NB4 (cell line): ENCODE results near the gene TMEM125.

ENCODE experiments used
- DNase-seq: peaks from one replicate; pipeline ENCODE4 v3.0.0; 2010; ENCODE audit warnings: low read depth
- H3K4me3 ChIP-seq: one replicate; pipeline ENCODE4 v1.5.1; 2011; ENCODE audit warnings: mild to moderate bottlenecking, low read depth, low read length, moderate library complexity
- CTCF ChIP-seq: IDR thresholded peaks from one replicate; pipeline ENCODE4 v1.5.1; 2012; ENCODE audit warnings: low read depth, low read length
- MAX ChIP-seq: IDR thresholded peaks from 2 replicates; pipeline ENCODE4 v1.6.1; 2011; ENCODE audit warnings: low read depth, low read length
- MYC ChIP-seq: IDR thresholded peaks from 2 replicates; pipeline ENCODE4 v1.6.1; 2011; ENCODE audit warnings: low read depth, low read length
- POLR2A ChIP-seq: IDR thresholded peaks from 2 replicates; pipeline ENCODE4 v1.6.1; 2011; ENCODE audit warnings: mild to moderate bottlenecking; ENCODE audit not compliant: insufficient read length; ENCODE audit errors: extremely low read depth

Gene TMEM125

GRCh38 chr1:43316738-43317520 is 47.1 kb downstream of the TMEM125 start:
- TF ChIP-seq POLR2A: no peak
- TF ChIP-seq MYC: no peak
- no peak for TF ChIP-seq MAX
- TF ChIP-seq CTCF: no peak
- no peak for DNase-seq
- no peak overlapping the region for H3K4me3 ChIP-seq

- no peak overlapping the region for H3K4me3 ChIP-seq
- TF ChIP-seq MAX: no peak
- no peak for TF ChIP-seq POLR2A
- TF ChIP-seq MYC: no peak
- TF ChIP-seq CTCF: no peak
- DNase-seq: no peak
Observed at GRCh38 chr1:43317817-43318471, 48.2 kb downstream of the TMEM125 start.

GRCh38 chr1:43318831-43319230 is 49.0 kb downstream of the TMEM125 start:
- no peak for DNase-seq
- no peak for TF ChIP-seq CTCF
- no peak for TF ChIP-seq MYC
- TF ChIP-seq POLR2A: no peak
- no peak for TF ChIP-seq MAX
- H3K4me3 ChIP-seq: no peak overlapping the region

GRCh38 chr1:43319288-43319687 is 49.5 kb downstream of the TMEM125 start:
- no peak for TF ChIP-seq CTCF
- no peak for TF ChIP-seq POLR2A
- no peak for TF ChIP-seq MYC
- no peak for TF ChIP-seq MAX
- H3K4me3 ChIP-seq: no peak overlapping the region
- no peak for DNase-seq

- no peak for TF ChIP-seq MYC
- TF ChIP-seq CTCF: no peak
- no peak overlapping the region for H3K4me3 ChIP-seq
- DNase-seq: no peak
Observed at GRCh38 chr1:43319766-43320165, 50.0 kb downstream of the TMEM125 start.
